Prostate gland (tissue), 2 donors: ENCODE results near the gene PAK1.

Experiments
- CTCF ChIP-seq, 4 experiments: fragments of 200-600 bp in 2 of 4; fragments of 450-650 bp in 2 of 4; sonication (generic) in 2 of 4; IDR thresholded peaks; 1 replicate in 3 of 4; 2 replicates in 1 of 4; pipeline ENCODE4 v1.5.1; 2016 to 2019; ENCODE audit warnings: antibody characterized with exemption in 4 of 4, mild to moderate bottlenecking in 2 of 4, moderate library complexity in 2 of 4
- POLR2A ChIP-seq: fragments of 450-650 bp; IDR thresholded peaks from one replicate; pipeline ENCODE4 v1.6.1; 2016; ENCODE audit warnings: antibody characterized with exemption, mild to moderate bottlenecking
- POLR2AphosphoS5 ChIP-seq: sonication (generic); formaldehyde crosslinking; IDR thresholded peaks from one replicate; pipeline ENCODE4 v1.6.1; 2017; ENCODE audit warnings: antibody characterized with exemption

GRCh38 chr11:77392842-77393241 lies 81.1 kb downstream of the PAK1 start:
- no peak for TF ChIP-seq POLR2A
- TF ChIP-seq CTCF (IDR thresholded peaks at IDR 0.05): no peak
- no peak for TF ChIP-seq POLR2AphosphoS5
